NCI-H2227 treated with DMSO at 0.1 percent for 48 hours (cell line): Measurements from ENCODE around the gene ALKBH3.
A peak's percentile ranks its signal among the peaks of the same experiment; 100 is the strongest.

Experiments used
- DNase-seq: peaks from one replicate; lab custom pipeline; 2025; lab: John Stamatoyannopoulos, UW

ALKBH3 gene

GRCh38 chr11:43894546-43894945 lies 13.9 kb downstream of the ALKBH3 start:
- no peak for DNase-seq

DNA sequence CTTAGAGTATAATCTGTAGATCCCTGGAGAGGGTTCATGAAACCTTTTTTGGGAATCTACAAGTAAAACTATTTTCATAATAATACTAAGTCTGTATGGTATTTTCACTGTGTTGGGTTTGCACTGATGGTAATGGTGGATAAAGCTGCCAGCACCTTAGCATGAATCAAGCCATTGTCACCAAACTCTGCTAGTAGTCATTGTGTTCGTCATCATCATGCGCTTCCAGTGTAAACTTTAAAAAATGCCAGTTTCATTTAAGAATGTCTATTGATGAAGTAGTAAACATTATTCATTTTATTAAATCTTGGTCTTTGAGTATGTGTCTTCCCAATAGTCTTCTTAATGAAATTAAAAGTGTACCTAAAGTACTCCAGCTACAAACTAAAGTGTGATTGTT lies 15.0 kb downstream of the ALKBH3 start:
- DNase-seq: no peak

DNA sequence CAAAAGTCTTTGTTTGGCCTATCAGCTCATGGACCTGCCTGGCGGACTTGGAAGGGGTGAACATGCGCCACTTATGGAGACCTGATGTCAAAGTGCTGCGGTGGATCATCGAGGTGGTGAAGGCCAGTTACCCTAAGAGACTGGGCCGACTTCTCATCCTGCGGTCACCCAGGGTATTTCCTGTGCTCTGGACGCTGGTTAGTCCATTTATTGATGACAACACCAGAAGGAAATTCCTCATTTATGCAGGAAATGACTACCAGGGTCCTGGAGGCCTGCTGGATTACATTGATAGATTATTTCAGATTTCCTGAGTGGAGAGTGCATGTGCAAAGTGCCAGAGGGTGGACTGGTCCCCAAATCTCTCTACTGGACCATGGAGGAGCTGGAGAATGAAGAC lies 17.9 kb downstream of the ALKBH3 start:
- DNase-seq: no peak

DNA sequence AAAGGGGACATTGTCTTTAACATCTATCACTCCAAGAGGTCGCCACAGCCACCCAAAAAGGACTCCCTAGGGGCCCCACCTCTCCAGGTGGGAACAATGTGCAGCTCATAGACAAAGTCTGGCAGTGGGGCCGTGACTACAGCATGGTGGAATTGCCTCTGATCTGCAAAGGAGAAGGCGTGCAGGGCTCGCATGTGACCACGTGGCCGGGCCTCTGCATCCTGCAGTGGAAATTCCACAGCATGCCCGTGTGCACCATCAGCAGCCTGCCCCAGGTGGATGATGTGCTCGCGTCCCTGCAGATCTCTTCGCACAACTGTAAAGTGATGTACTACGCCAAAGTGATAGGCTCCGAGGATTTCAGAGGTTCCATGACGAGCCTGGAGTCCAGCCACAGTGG lies 18.5 kb downstream of the ALKBH3 start:
- no peak for DNase-seq

GRCh38 chr11:43901551-43901950 lies 20.9 kb downstream of the ALKBH3 start:
- DNase-seq: no peak

- no peak for DNase-seq
These were observed 22.4 kb downstream of the ALKBH3 start for GRCh38 chr11:43903078-43903477.

DNA sequence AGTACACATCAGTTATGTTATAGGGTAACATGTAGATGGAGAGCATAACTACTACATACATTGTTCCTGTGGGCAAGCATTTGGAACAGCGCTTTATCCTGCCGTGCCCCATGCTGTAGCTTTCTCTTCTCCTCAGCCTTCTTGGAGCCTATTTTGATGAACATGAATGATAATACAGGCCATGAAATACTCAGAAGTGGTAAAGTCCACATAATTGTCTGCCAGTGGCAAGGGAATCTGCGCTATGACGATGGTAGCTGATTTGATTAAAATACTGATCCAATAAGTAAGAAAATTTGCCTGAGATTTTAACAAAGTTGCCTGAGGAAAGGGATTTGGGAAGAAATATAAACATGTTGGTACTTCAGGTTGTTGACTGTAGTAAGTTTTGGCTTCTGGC lies 23.3 kb downstream of the ALKBH3 start:
- no peak for DNase-seq

GRCh38 chr11:43904742-43905535 lies 24.3 kb downstream of the ALKBH3 start:
- peak; percentile 65 for DNase-seq

DNA sequence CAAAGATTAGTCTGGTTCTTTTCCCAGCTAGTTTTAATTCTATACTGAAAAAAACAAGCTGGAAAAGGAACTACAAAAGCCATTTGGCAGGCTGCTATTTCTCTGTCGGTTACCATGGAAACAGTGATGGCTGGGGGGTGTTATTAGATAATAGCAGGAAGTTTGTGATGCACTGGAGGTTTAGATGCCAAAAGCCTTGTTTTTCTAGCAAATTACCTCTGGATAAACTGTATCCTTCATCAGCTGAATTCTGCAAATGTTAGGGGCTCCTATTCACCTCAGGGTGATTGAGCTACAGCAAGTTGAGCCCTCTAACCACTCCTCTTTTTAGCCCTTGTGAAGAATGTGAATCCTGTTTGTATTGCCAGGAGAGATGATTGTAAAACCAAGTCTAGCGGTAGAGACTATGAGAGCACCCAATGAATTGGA lies 25.2 kb downstream of the ALKBH3 start:
- DNase-seq: peak; percentile 91

GRCh38 chr11:43907028-43907975 lies 26.7 kb downstream of the ALKBH3 start:
- DNase-seq: no peak

DNA sequence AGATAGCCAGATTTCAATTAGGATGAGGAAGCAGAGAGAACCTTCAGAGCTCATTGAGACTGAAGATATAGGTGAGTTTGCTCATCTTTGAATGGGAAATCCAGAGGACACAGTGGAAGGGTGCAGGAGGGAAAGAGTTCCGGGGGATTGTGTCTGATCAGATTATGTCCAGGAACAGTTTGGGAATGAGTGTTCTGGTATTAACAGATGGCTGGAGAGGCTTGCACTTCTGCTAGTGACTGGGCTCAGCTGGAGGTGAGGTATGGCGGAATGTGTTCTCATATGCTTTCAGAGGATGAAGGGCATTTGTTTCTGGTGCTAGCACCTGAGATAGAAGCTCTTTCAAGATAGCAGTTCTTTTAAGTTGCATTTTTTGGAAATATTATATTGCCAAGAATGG lies 27.6 kb downstream of the ALKBH3 start:
- no peak for DNase-seq

DNA sequence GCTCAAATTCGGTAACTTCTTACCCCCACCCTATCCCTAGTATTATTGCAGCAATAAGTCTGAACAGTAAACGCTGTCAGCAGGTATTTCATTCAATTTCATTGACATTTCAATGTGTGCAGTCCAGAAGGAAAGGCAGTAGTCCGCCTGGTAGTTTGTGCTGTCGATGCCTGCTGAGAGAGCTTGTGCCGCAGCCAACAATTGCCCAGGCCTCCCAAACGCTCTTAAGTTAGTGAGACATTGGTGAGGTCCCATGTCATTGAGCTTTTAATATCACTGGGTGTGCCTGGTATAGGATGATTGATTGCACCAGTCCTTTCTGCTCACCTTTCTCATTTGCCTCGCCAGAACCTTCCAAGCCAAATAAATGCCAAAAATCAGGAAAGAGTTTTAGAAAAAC lies 28.1 kb downstream of the ALKBH3 start:
- DNase-seq: no peak

GRCh38 chr11:43913829-43914380 lies 33.3 kb downstream of the ALKBH3 start:
- no peak for DNase-seq

DNA sequence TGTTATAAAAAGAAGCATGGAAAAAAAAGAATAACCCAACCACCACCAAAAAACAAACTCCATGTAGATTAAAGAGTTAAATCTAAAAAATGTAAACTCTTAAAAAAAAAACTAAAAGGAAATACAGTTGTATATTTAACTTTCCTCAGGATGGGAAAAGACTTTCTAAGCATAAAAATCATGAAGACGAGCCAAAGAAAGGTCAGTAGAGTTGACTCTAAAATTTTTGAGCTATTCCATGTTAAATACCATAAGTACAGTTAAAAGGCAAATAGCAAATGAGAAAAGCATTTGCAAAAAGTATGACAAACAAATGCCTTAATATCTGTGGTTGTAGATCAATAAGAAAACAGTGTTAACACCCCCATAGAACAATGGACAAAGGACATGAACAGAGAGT lies 33.8 kb downstream of the ALKBH3 start:
- DNase-seq: no peak

GRCh38 chr11:43916621-43917020 lies 36.0 kb downstream of the ALKBH3 start:
- no peak for DNase-seq

DNA sequence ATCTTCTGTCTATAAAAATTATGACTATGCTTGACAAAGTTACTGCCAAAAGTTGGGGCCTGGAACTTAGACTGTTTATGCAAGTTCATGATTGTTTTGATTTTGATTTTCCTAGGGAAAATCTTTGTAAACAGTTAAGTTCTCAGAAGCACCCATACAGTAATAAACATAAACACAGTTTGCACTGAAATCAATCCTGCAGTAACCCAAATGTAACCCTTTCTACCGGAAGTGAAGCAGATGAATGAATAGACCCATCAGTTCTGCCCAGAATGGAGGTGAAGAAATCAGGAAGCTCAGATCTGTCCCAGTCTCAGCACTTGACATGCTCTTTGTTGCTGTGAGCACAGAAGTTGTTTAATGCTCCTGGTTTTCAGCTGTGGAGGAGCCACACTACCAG lies 37.2 kb downstream of the ALKBH3 start:
- no peak for DNase-seq

DNA sequence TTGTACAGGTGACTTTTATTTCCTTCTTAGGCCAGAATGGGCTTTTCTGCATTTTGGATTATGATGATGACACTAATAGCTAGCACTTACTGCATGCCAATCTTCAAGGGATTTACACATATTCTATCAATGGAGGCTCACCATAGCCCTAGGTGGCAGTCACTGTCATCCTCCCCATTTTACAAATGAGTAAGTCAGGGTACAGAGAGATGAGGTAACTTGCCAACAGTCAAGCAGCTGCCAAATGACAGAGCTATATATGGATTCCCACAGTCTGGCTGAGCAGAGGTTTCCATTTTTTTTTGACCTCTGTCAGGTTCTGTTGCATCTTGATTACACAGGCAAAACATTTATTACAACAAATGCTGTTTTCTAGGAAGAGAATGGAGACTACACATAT lies 38.0 kb downstream of the ALKBH3 start:
- no peak for DNase-seq

DNA sequence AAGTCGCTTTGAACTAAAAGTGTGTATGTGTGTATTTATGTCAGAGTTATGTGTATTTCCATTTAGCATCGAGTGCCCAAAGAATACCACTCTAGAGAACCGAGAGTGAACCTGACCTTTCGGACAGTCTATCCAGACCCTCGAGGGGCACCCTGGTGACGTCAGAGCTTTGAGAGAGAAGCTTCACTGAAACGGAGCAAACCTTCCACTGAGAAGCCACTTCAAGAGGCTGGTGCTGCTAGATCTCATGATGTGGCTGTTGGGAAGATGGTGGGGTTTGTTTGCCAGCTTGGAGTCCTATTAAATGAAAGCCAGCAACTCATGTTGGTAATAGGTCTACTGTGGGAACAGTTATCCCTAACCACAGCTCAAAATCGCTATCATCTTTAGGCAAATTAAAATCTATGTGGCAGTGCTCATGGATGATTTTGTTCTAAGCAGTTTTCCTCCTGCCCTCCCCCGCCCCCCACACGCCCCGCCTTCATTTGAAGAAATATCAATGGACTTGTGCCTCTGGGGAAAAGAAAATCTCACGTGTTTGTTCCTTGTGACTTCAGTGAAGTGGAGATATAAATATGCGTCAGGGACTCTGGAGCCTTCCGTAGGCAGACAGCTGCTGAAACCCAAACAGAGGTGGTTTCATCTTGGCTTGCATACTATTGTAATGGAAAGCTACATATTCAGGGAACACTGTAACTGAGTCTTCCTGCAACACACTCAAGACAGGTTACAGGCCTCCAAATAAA lies 39.4 kb downstream of the ALKBH3 start:
- no peak for DNase-seq

GRCh38 chr11:43920598-43921419 lies 40.2 kb downstream of the ALKBH3 start:
- no peak for DNase-seq

- DNase-seq: peak; percentile 34
These were observed 41.1 kb downstream of the ALKBH3 start for GRCh38 chr11:43921561-43922294.

GRCh38 chr11:43922295-43922648 lies 41.6 kb downstream of the ALKBH3 start:
- DNase-seq: no peak
